Endothelial cell of umbilical vein (primary cell): Measurements from ENCODE around the gene HEXIM2. TPM values are rescaled to one million over a fixed set of nuclear protein-coding genes. Genes with fewer than 3 reads are reported as not detected.

Experiments used
- BruUV-seq: library from RNA; stranded (reverse); fragments of 400-500 nt; replicated peaks from 2 replicates; lab custom pipeline; 2021; lab: Mats Ljungman, UMichigan
- CTCF ChIA-PET: fragments of 300-600, 350-600 bp; sonication (Branson Sonifier 250); formaldehyde crosslinking; loops from one replicate; lab custom pipeline; 2021; ENCODE audit warnings: antibody characterized with exemption, inconsistent platforms; lab: Charles Lee
- POLR2A ChIA-PET: fragments of 300-600, 350-600 bp; sonication (Branson Sonifier 250); formaldehyde crosslinking; loops from one replicate; lab custom pipeline; 2021; ENCODE audit warnings: antibody characterized with exemption, inconsistent platforms; lab: Charles Lee
- DNase-seq: peaks from one replicate; pipeline ENCODE4 v3.0.0-alpha.2; 2011; ENCODE audit warnings: low read depth, low spot score
- FAIRE-seq: peaks from 2 replicates; lab custom pipeline; 2011; peaks lifted over from hg19 to GRCh38; lab: Jason Lieb, UNC
- H2AFZ ChIP-seq: 2 replicates; pipeline ENCODE4 v1.6.0; 2012; ENCODE audit warnings: low read depth, low read length, control low read depth, inconsistent platforms
- H3K27ac ChIP-seq: 2 replicates; pipeline ENCODE4 v1.5.1; 2011; ENCODE audit warnings: low read depth, mild to moderate bottlenecking, control low read depth, low read length, moderate library complexity; ENCODE audit not compliant: insufficient read depth
- H3K27me3 ChIP-seq, 2 experiments: 2 replicates each; pipeline versions ENCODE4 v1.6.0 to v1.6.1; 2011; ENCODE audit warnings: low read length in 2 of 2, mixed read lengths in 1 of 2; ENCODE audit not compliant: control insufficient read depth in 2 of 2, insufficient read depth in 2 of 2
- H3K36me3 ChIP-seq, 2 experiments: 2 replicates in 1 of 2; 3 replicates in 1 of 2; pipeline ENCODE4 v1.5.1; 2011; ENCODE audit warnings: low read length in 2 of 2, mild to moderate bottlenecking in 1 of 2, moderate library complexity in 1 of 2; ENCODE audit not compliant: control insufficient read depth in 2 of 2, insufficient read depth in 2 of 2; ENCODE audit errors: extremely low read depth in 1 of 2
- H3K4me1 ChIP-seq: 3 replicates; pipeline ENCODE4 v1.5.1; 2011; ENCODE audit warnings: mild to moderate bottlenecking, low read length; ENCODE audit not compliant: control insufficient read depth, insufficient read depth; ENCODE audit errors: extremely low read depth
- H3K4me2 ChIP-seq: 2 replicates; pipeline ENCODE4 v1.6.1; 2011; ENCODE audit warnings: low read length, control low read depth, mixed read lengths; ENCODE audit not compliant: insufficient read depth
- H3K4me3 ChIP-seq, 3 experiments: fragments of 200-600 bp in 1 of 3; sonication (generic), shearing (Covaris generic) in 1 of 3; replicated peaks in 1 of 3; 2 replicates each; pipeline ENCODE4 v1.5.1; 2011 to 2016; ENCODE audit warnings: control low read depth in 3 of 3, low read length in 3 of 3, mild to moderate bottlenecking in 2 of 3, inconsistent platforms in 1 of 3, low read depth in 1 of 3, moderate library complexity in 1 of 3; ENCODE audit not compliant: insufficient read depth in 1 of 3
- H3K79me2 ChIP-seq: 2 replicates; pipeline ENCODE4 v1.6.0; 2012; ENCODE audit warnings: low read length, inconsistent platforms; ENCODE audit not compliant: control insufficient read depth, insufficient read depth
- H3K9ac ChIP-seq: replicated peaks from 2 replicates; pipeline ENCODE3; 2011; ENCODE audit warnings: low read length, control low read depth; ENCODE audit not compliant: insufficient read depth; ENCODE audit errors: extremely low read depth
- H3K9me1 ChIP-seq: replicated peaks from 3 replicates; pipeline ENCODE4 v1.6.0; 2011; ENCODE audit warnings: mild to moderate bottlenecking, low read length; ENCODE audit not compliant: control insufficient read depth, insufficient read depth; ENCODE audit errors: extremely low read depth
- H3K9me3 ChIP-seq: replicated peaks from 2 replicates; pipeline ENCODE4 v1.5.1; 2012; ENCODE audit warnings: low read length, inconsistent platforms; ENCODE audit not compliant: control insufficient read depth, insufficient read depth
- H4K20me1 ChIP-seq: replicated peaks from 2 replicates; pipeline ENCODE3; 2011; ENCODE audit warnings: mild to moderate bottlenecking, low read length; ENCODE audit not compliant: control insufficient read depth, insufficient read depth; ENCODE audit errors: extremely low read depth
- CTCF ChIP-seq, 2 donors: IDR thresholded peaks; 1 replicate in 1 of 2; 2 replicates in 1 of 2; pipeline ENCODE4 v1.5.1; 2011; ENCODE audit warnings: low read length in 2 of 2, mild to moderate bottlenecking in 2 of 2, moderate library complexity in 2 of 2, control low read depth in 1 of 2, inconsistent platforms in 1 of 2, low read depth in 1 of 2; ENCODE audit not compliant: insufficient read depth in 1 of 2; ENCODE audit errors: extremely low read depth in 1 of 2
- EZH2 ChIP-seq: IDR thresholded peaks from 2 replicates; pipeline ENCODE4 v1.6.1; 2012; ENCODE audit warnings: borderline replicate concordance, low read depth, mild to moderate bottlenecking, moderate library complexity, low read length, inconsistent platforms; ENCODE audit not compliant: severe bottlenecking
- FOS ChIP-seq: IDR thresholded peaks from 2 replicates; pipeline ENCODE4 v1.6.1; 2011; ENCODE audit warnings: mild to moderate bottlenecking, low read length, moderate library complexity, borderline replicate concordance; ENCODE audit not compliant: insufficient read depth
- GATA2 ChIP-seq: IDR thresholded peaks from 2 replicates; pipeline ENCODE4 v1.7.0; 2011; ENCODE audit warnings: low read depth, mild to moderate bottlenecking, moderate library complexity, mixed read lengths, low read length; ENCODE audit not compliant: insufficient read length, insufficient read depth
- JUN ChIP-seq: IDR thresholded peaks from 2 replicates; pipeline ENCODE4 v1.6.1; 2011; ENCODE audit warnings: borderline replicate concordance, low read depth; ENCODE audit not compliant: insufficient read length, insufficient read depth
- MYC ChIP-seq: IDR thresholded peaks from one replicate; pipeline ENCODE4 v1.6.1; 2011; ENCODE audit warnings: mild to moderate bottlenecking, low read depth, low read length
- POLR2A ChIP-seq: IDR thresholded peaks from 2 replicates; pipeline ENCODE4 v1.6.1; 2012; ENCODE audit warnings: low read depth, mild to moderate bottlenecking, control low read depth, low read length
- POLR2AphosphoS5 ChIP-seq: IDR thresholded peaks from 2 replicates; pipeline ENCODE4 v1.6.1; 2012; ENCODE audit warnings: low read depth, mild to moderate bottlenecking, control low read depth, low read length, moderate library complexity; ENCODE audit not compliant: insufficient read depth
- dilution Hi-C: fragments of 300-500 bp; cut with MboI; formaldehyde crosslinking; loops from one replicate; pipeline ENCODE4 v1.15.0; 2019; ENCODE audit warnings: low sequenced_read_pairs; ENCODE audit not compliant: extremely low pct_ligation_motif_present
- intact Hi-C: fragments of 100-400 bp; cut with micrococcal nuclease; formaldehyde crosslinking; loops from one replicate; pipeline ENCODE4 v1.10.0; 2022
- polyA plus RNA-seq, 4 experiments: library from polyadenylated mRNA; depleted of rRNA in 3 of 4; stranded (reverse) in 3 of 4; unstranded in 1 of 4; fragments of >200 nt; gene quantifications; 2 replicates each; pipeline versions ENCODE4 v1.2.1 to v1.2.3, GENCODE V29; 2011 to 2012; ENCODE audit warnings: missing spikeins in 1 of 4
- total RNA-seq: library from RNA; stranded (reverse); gene quantifications from 2 replicates; pipeline ENCODE4 v1.2.3, GENCODE V29; 2021
- TF ChIP-seq, protein P1 (sequence below): IDR thresholded peaks from 2 replicates; pipeline ENCODE4 v1.6.1; 2011; ENCODE audit not compliant: insufficient read depth, insufficient read length

Gene HEXIM2
- total and polyA plus RNA-seq, 2 donors (not counting 3 experiments of a cell fraction or from before 2014, with no cell fraction given) = 2.9 to 3.8 TPM

DNA sequence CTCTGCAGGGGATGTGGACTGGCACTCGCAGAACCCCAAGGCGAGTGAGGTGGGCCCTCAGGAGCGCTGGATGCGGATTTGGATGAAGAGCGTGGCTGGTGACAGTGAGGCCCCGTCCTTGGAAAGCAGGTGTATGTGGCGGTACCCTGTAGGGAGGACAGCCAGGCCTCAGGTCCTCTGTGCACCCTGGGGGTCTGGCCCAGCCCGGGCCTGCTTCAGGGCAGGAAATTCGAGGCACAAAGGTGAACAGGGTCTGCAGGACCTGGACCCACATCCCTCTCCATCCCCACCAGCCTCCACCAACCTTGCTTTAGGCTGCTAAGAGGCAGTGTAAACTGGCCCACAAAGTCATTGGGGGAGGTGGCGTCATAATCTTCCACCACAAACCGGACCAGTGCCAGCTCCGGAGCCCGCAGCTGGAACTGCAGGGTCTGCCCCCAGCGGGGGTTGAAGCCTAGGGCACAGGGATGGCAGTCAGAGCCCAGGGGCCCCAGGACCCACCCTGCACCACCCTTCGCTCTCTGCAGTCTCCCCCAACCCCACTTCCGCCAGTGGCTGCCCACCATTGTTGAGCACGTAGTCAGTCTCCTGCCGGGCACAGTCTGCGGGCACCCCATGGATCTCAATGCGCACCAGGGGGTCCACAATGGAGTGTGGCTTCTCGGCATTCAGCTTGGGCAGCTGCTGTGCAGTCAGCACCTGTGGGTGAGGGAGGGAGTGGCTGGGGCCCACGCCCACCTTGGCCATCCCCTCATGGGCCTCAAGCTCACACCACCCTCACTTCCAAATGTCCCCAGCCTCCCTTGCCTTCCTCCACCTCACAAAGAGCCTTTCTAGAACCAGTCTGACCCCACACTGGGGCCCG, 48.9 kb upstream of the HEXIM2 start:
- Histone ChIP-seq H3K27ac (no peak overlapping the region), H4K20me1 (no peaks in the 10 kb centered on the region), H3K9ac (no peak overlapping the region), H3K4me1 (no peaks in the 10 kb centered on the region), H3K27me3 (no peaks in the 10 kb centered on the region), H3K9me1 (no peaks in the 10 kb centered on the region), H3K79me2 (no peaks in the 10 kb centered on the region), H3K4me2 (no peak overlapping the region), H2AFZ (no peak overlapping the region), H3K9me3 (no peaks in the 10 kb centered on the region), H3K36me3 (peaks cover 3 to 4% of the 10 kb centered on the region in 2 experiments), H3K4me3 (no peak overlapping the region)
- ChIA-PET CTCF (interaction anchor here (1.2 to 1.9 kb wide), 2 partner anchors 14 to 22 kb away, joined by 4 to 9 read pairs; partner anchors contain the start of gene ACBD4), POLR2A (no interaction called here)
- no TSS peak for BruUV-seq
- dilution Hi-C loops = no loop called here
- intact Hi-C loops = no loop called here
- no peak for DNase-seq
- no peak for FAIRE-seq
- no peak for TF ChIP-seq GATA2
- TF ChIP-seq POLR2AphosphoS5 = no peak
- no peak for TF ChIP-seq POLR2A
- TF ChIP-seq FOS = no peak
- TF ChIP-seq MYC = no peak
- TF ChIP-seq CTCF (IDR thresholded peaks at IDR 0.05; ENCODE audit: extremely low read depth in 1 of 2, insufficient read depth in 1 of 2, low read depth in 1 of 2, low read length in 2 of 2) = no peak
- no peak for TF ChIP-seq EZH2
- TF ChIP-seq JUN = no peak
- TF ChIP-seq, protein P1, sequence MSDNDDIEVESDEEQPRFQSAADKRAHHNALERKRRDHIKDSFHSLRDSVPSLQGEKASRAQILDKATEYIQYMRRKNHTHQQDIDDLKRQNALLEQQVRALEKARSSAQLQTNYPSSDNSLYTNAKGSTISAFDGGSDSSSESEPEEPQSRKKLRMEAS = no peak
